HG02981 (cell line): Measurements from ENCODE around the gene GEMIN2.
A peak's percentile ranks its signal among the peaks of the same experiment; 100 is the strongest.
"Not testable (repeated sequence)": the region's sequence is repeated elsewhere in the genome, so short reads cannot be mapped to it uniquely, and the experiment has no call there.

ENCODE experiments used
- ATAC-seq: cut with Tn5 transposase; IDR thresholded peaks from one replicate; pipeline ENCODE4 v1.9.1; 2021; ENCODE audit warnings: mild to moderate bottlenecking, moderate library complexity; ENCODE audit not compliant: unreplicated experiment

Gene GEMIN2

GRCh38 chr14:39109893-39110715 lies 4.0 kb upstream of the GEMIN2 start:
- no peak for ATAC-seq

GRCh38 chr14:39113685-39114072 lies 444 bp upstream of the GEMIN2 start:
- ATAC-seq: no peak

GRCh38 chr14:39122330-39123138 lies 8.4 kb downstream of the GEMIN2 start:
- no peak for ATAC-seq

GRCh38 chr14:39137835-39138234 lies 23.7 kb downstream of the GEMIN2 start:
- ATAC-seq: not testable (repeated sequence)

- ATAC-seq: no peak
Measured at GRCh38 chr14:39138440-39138839, 24.3 kb downstream of the GEMIN2 start.

GRCh38 chr14:39140170-39140569 lies 26.0 kb downstream of the GEMIN2 start:
- ATAC-seq: no peak

GRCh38 chr14:39141623-39142022 lies 27.5 kb downstream of the GEMIN2 start:
- not testable (repeated sequence) for ATAC-seq

GRCh38 chr14:39143226-39143625 lies 29.1 kb downstream of the GEMIN2 start:
- not testable (repeated sequence) for ATAC-seq

GRCh38 chr14:39145266-39145966 lies 31.3 kb downstream of the GEMIN2 start:
- ATAC-seq: no peak

GRCh38 chr14:39154594-39155189 lies 40.6 kb downstream of the GEMIN2 start:
- ATAC-seq: no peak

GRCh38 chr14:39157491-39157890 lies 43.4 kb downstream of the GEMIN2 start:
- ATAC-seq: no peak

GRCh38 chr14:39158222-39158858 lies 44.2 kb downstream of the GEMIN2 start:
- ATAC-seq: no peak

- ATAC-seq: no peak
Measured at GRCh38 chr14:39160494-39160893, 46.4 kb downstream of the GEMIN2 start.

GRCh38 chr14:39167797-39168320 lies 53.7 kb downstream of the GEMIN2 start:
- ATAC-seq: not testable (repeated sequence)

- ATAC-seq: no peak
Measured at GRCh38 chr14:39168591-39168990, 54.5 kb downstream of the GEMIN2 start.

GRCh38 chr14:39169541-39169900 lies 55.4 kb downstream of the GEMIN2 start:
- peak; percentile 12 for ATAC-seq

- no peak for ATAC-seq
Measured at GRCh38 chr14:39173198-39173597, 59.1 kb downstream of the GEMIN2 start.

GRCh38 chr14:39174560-39175444 lies 60.7 kb downstream of the GEMIN2 start, which contains the start of gene PNN:
Gene PNN, plus strand, starts transcription at chr14:39175254. Its CDS starts 26 bp downstream, at chr14:39175280.
- ATAC-seq: peak; percentile 91
